Vagina (tissue), 2 donors: ENCODE results near the gene BEGAIN.

Source experiments
- POLR2A ChIP-seq, 2 donors: fragments of 450-650 bp; IDR thresholded peaks; one replicate each; pipeline ENCODE4 v1.6.1; 2017; ENCODE audit warnings: antibody characterized with exemption in 2 of 2, mild to moderate bottlenecking in 2 of 2, moderate library complexity in 2 of 2
- POLR2AphosphoS5 ChIP-seq, 2 donors: sonication (generic); formaldehyde crosslinking; IDR thresholded peaks; one replicate each; pipeline ENCODE4 v1.9.0; 2017; ENCODE audit warnings: antibody characterized with exemption in 2 of 2, mild to moderate bottlenecking in 2 of 2, low read depth in 1 of 2; ENCODE audit not compliant: insufficient read depth in 1 of 2
- TF ChIP-seq, protein P1 (sequence below), 3 experiments: fragments of 450-650 bp in 2 of 3; fragments of 200-600 bp in 1 of 3; sonication (generic) in 1 of 3; IDR thresholded peaks; one replicate each; pipeline ENCODE4 v1.5.1; 2017 to 2019; ENCODE audit warnings: antibody characterized with exemption in 3 of 3, mild to moderate bottlenecking in 2 of 3, moderate library complexity in 2 of 3

DNA sequence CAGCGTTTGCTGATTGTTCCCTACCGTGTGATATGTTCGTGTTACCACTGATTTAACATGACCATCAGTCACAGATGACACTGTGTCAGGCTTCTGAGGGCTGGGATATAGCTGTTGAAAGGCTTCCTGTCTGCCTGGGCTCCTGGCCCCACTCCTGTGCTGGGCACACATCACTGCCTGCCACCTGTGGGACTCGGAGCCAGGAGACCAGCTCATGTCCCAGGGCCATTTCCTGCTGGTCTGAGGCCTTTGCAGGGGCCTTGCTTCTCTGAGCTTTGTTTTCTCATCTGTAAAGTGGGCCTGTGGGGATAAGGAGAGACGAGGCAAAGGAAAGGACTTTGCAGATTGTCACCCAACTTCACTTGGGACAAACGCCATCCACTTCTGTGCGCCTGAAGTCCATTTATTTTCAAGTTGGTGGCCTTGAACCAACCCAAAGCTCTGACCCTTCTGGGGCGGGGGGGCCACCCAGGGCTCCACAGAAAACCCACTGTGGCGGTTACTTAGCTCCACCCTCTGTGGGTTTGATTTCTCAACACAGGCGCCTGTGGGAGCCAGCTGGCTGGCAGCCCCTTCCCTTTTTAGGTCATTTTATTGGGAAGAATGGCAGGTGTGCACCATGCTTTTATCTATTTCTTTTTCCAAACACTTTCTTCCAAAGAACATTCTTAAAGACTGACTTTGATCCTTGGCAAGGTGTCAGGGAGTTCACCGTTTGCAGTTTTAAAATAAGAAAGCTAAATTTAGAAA, 54.1 kb downstream of the BEGAIN start:
- TF ChIP-seq, protein P1, sequence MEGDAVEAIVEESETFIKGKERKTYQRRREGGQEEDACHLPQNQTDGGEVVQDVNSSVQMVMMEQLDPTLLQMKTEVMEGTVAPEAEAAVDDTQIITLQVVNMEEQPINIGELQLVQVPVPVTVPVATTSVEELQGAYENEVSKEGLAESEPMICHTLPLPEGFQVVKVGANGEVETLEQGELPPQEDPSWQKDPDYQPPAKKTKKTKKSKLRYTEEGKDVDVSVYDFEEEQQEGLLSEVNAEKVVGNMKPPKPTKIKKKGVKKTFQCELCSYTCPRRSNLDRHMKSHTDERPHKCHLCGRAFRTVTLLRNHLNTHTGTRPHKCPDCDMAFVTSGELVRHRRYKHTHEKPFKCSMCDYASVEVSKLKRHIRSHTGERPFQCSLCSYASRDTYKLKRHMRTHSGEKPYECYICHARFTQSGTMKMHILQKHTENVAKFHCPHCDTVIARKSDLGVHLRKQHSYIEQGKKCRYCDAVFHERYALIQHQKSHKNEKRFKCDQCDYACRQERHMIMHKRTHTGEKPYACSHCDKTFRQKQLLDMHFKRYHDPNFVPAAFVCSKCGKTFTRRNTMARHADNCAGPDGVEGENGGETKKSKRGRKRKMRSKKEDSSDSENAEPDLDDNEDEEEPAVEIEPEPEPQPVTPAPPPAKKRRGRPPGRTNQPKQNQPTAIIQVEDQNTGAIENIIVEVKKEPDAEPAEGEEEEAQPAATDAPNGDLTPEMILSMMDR (IDR thresholded peaks at IDR 0.05): no peak
- TF ChIP-seq POLR2AphosphoS5 (IDR thresholded peaks at IDR 0.05; ENCODE audit: insufficient read depth in 1 of 2, low read depth in 1 of 2): no peak
- TF ChIP-seq POLR2A (IDR thresholded peaks at IDR 0.05): no peak
